GM04504 (cell line): Measurements from ENCODE around the gene ACTL8.

Experiments
- DNase-seq: peaks from one replicate; pipeline ENCODE4 v3.0.0-alpha.2; 2012; ENCODE audit warnings: low read depth

Gene ACTL8

GRCh38 chr1:17845583-17845982, 90.5 kb downstream of the ACTL8 start:
- no peak for DNase-seq

- no peak for DNase-seq
Observed at GRCh38 chr1:17846341-17846740, 91.2 kb downstream of the ACTL8 start.

- DNase-seq: no peak
Observed at GRCh38 chr1:17847111-17847510, 92.0 kb downstream of the ACTL8 start.

- DNase-seq: no peak
Observed at GRCh38 chr1:17849216-17849615, 94.1 kb downstream of the ACTL8 start.

GRCh38 chr1:17851056-17851455, 95.9 kb downstream of the ACTL8 start:
- no peak for DNase-seq

- no peak for DNase-seq
Observed at GRCh38 chr1:17852383-17852782, 97.2 kb downstream of the ACTL8 start.

GRCh38 chr1:17853241-17853935, 98.3 kb downstream of the ACTL8 start:
- no peak for DNase-seq

- no peak for DNase-seq
Observed at GRCh38 chr1:17856496-17857108, 101.5 kb downstream of the ACTL8 start.

- no peak for DNase-seq
Observed at GRCh38 chr1:17857109-17857499, 102.0 kb downstream of the ACTL8 start.

GRCh38 chr1:17857996-17858395, 102.9 kb downstream of the ACTL8 start:
- no peak for DNase-seq

GRCh38 chr1:17860812-17861211, 105.7 kb downstream of the ACTL8 start:
- DNase-seq: no peak

GRCh38 chr1:17861685-17862084, 106.6 kb downstream of the ACTL8 start:
- DNase-seq: no peak

- DNase-seq: no peak
Observed at GRCh38 chr1:17862121-17862520, 107.0 kb downstream of the ACTL8 start.

GRCh38 chr1:17865912-17866739, 111.0 kb downstream of the ACTL8 start:
- peak; percentile 87 for DNase-seq

- no peak for DNase-seq
Observed at GRCh38 chr1:17866740-17867029, 111.6 kb downstream of the ACTL8 start.

GRCh38 chr1:17867470-17867869, 112.3 kb downstream of the ACTL8 start:
- no peak for DNase-seq

- no peak for DNase-seq
Observed at GRCh38 chr1:17869815-17870214, 114.7 kb downstream of the ACTL8 start.

GRCh38 chr1:17870679-17871078, 115.5 kb downstream of the ACTL8 start:
- DNase-seq: no peak

GRCh38 chr1:17873007-17873675, 118.0 kb downstream of the ACTL8 start:
- DNase-seq: no peak

GRCh38 chr1:17874231-17874630, 119.1 kb downstream of the ACTL8 start:
- peak; percentile 84 for DNase-seq

- peak; percentile 83 for DNase-seq
Observed at GRCh38 chr1:17874710-17875109, 119.6 kb downstream of the ACTL8 start.

- DNase-seq: peak; percentile 37
Observed at GRCh38 chr1:17875171-17875881, 120.2 kb downstream of the ACTL8 start.
